Keratinocyte (primary cell): ENCODE data around the gene FCHSD1.

Experiments
- CTCF ChIP-seq, 3 experiments: IDR thresholded peaks in 1 of 3; conservative IDR thresholded peaks in 1 of 3; optimal IDR thresholded peaks in 1 of 3; 2 replicates in 2 of 3; 3 replicates in 1 of 3; pipeline versions ENCODE3 to v1.5.1; 2011; ENCODE audit warnings: low read length in 3 of 3, mild to moderate bottlenecking in 3 of 3, moderate library complexity in 2 of 3, control low read depth in 1 of 3, inconsistent platforms in 1 of 3; ENCODE audit not compliant: insufficient read depth in 2 of 3; ENCODE audit errors: extremely low read depth in 1 of 3
- EZH2 ChIP-seq: IDR thresholded peaks from one replicate; pipeline ENCODE4 v1.6.1; 2012; ENCODE audit warnings: inconsistent platforms, mild to moderate bottlenecking, low read length, moderate library complexity

- TF ChIP-seq CTCF (optimal IDR thresholded peaks at IDR 0.05 in 1 of 3, IDR thresholded peaks at IDR 0.05 in 1 of 3, conservative IDR thresholded peaks at IDR 0.05 in 1 of 3; ENCODE audit: extremely low read depth in 1 of 3, insufficient read depth in 2 of 3, low read length in 3 of 3) (no peak), EZH2 (no peak)
These were observed 54.4 kb downstream of the FCHSD1 start for GRCh38 chr5:141596867-141597266.
